ENCODE measurements around the gene TMC8.

GRCh38 chr17:78111016-78111726, 19.4 kb upstream of the TMC8 start:
- no peak for TF ChIP-seq SMC3 (IDR thresholded peaks at IDR 0.05; ENCODE audit: low read depth, low read length)
- no peak for TF ChIP-seq MAX (IDR thresholded peaks at IDR 0.05; ENCODE audit: low read depth)
- no peak for TF ChIP-seq YY1 (IDR thresholded peaks at IDR 0.05; ENCODE audit: low read depth)
- TF ChIP-seq CTCF (IDR thresholded peaks at IDR 0.05), result no peak
- no peak for TF ChIP-seq RAD21 (IDR thresholded peaks at IDR 0.05; ENCODE audit: low read length)
- no peak for TF ChIP-seq POLR2AphosphoS5 (IDR thresholded peaks at IDR 0.05; ENCODE audit: low read depth, low read length)

Measured in SK-N-SH (cell line).